ENCODE data around the gene RBM8A. TPM values are rescaled to one million over a fixed set of nuclear protein-coding genes. Genes with fewer than 3 reads are reported as not detected.
A peak's percentile ranks its signal among the peaks of the same experiment; 100 is the strongest.
"Not testable (repeated sequence)": the region's sequence is repeated elsewhere in the genome, so short reads cannot be mapped to it uniquely, and the experiment has no call there.

Gene RBM8A
- total RNA-seq, 1 donor from 2014 or later: 93.8 TPM

DNA sequence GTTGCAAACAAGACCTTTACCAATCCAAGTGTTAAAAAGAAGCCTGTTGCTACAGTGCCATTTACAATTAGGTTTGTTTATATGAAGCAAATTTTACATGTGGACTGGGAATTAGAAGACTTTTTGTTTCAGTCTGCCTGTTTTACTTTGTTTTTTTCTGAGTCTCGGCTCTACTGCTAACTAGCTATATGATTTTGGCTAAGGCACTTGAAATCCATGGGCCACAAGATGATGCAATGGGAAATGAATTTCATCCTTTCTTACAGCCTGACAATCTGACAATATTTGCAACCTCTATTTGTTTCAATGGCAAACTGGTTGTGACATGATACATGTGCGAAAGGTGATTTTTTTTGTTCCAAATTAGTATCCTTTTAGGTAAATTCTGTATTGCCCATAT lies 5.0 kb downstream of the RBM8A start:
- no peak for ATAC-seq
- intact Hi-C loops (cut with DNase I): no loop called here
- no peak for DNase-seq (ENCODE audit: low spot score)

DNA sequence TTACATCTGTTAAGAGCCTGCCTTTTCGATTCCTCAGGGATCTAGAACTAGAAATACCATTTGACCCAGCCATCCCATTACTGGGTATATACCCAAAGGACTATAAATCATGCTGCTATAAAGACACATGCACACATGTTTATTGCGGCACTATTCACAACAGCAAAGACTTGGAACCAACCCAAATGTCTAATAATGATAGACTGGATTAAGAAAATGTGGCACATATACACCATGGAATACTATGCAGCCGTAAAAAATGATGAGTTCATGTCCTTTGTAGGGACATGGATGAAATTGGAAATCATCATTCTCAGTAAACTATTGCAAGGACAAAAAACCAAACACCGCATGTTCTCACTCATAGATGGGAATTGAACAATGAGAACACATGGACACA lies 7.0 kb downstream of the RBM8A start:
- DNase-seq (ENCODE audit: low spot score); intact Hi-C loops (cut with DNase I); ATAC-seq: not testable (repeated sequence)

DNA sequence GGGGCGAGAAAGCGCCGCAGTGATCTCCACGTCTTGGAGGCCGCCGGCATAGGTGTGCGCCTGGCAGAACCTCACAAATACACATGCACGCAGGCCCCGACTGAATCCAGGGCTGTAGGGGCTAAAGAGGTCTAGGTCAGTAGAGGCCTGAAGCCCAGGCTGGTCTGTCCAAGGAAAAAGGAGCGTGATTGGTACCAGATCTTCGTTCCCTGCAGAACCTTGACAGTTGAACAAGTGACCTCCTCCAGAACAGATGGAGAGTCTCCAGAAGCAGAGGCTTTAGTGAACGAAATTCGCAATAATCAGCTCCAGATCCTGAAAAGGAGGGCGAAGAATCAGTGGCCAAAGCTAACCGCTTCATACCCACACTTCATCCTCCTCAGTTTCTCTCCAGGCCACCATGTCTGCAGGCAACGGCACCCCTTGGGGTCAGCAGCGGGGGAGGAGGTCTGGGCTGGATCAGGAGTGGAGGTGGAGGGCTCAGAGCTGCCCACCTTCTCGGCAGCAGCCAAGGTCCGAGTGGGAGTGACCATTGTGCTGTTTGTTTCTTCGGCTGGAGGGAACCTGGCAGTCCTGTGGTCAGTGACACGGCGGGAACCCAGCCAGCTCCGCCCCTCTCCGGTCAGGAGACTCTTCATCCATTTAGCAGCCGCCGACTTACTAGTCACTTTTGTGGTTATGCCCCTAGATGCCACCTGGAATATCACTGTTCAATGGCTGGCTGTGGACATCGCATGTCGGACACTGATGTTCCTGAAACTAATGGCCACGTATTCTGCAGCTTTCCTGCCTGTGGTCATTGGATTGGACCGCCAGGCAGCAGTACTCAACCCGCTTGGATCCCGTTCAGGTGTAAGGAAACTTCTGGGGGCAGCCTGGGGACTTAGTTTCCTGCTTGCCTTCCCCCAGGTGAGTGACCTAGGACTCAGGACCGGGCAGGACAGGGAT lies 8.0 kb downstream of the RBM8A start:
- intact Hi-C loops (cut with DNase I): no loop called here
- DNase-seq (ENCODE audit: low spot score) (peak; percentile 75), ATAC-seq (peak; percentile 35)

DNA sequence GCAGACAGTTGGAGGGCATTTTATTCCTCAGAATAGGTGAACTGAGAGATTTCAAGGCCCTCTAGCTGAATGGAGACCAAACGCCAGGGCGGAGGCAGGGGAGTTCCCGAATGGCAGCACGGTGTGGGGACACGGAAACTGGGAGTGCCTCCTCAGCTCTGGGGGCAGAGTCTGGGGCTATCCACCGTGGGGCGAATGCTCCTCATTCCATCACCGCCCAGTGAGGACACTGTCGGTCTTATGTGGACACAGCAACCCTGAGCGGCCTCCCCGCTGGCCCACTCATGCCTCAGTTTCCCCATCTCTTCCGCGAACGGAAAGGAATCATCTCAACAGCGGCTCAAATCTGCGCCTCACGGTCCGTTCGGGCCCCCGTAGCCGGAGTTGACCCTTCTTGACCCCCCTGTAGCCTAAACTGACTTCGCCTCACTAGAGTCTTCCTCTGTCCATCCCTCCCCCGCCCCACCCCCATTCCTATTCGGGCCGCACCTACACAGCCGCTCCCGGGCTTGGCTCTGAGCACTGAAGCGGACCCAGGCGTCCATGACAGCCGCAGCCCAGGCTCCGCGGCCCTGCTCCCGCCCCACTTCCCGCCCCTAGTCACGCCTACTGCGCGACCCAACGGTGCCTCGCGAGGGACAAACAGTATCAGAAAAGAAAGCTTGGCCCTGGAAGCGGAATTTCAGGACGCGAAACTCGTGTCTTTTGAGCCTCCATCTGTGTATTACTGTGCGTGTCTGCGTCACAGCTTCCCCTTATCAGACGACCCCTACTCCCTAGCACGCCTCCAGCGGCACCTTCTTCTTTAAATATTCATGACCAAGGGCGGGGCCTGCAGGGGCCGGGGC lies 8.9 kb downstream of the RBM8A start, which contains the start of gene PEX11B:
PEX11B (minus strand) TSS at position 574 of the 848 bp plus-strand sequence; CDS start at position 545, 29 bp downstream.
- DNase-seq (ENCODE audit: low spot score): peak; percentile 94
- intact Hi-C loops (cut with DNase I): no loop called here
- peak; percentile 98 for ATAC-seq

DNA sequence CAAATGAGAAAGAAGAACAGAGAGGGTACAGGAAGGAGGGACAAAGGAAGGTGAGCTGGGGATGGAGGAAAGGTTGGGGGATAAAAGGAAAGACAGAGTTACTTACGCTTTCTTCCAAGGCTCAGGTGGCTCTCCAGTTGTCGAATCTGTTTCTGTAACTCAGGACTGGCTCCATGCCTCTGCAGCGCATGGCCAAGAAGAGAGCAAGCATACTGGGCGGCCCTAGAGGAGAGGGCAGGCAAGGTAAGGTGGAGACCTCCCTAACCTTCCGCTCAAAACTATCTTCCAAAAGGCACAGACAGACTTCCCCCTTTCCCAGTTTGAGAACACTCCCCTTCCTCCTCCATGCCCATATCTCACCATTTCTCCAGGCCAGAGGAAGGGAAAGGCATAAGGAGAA lies 9.7 kb downstream of the RBM8A start:
- ATAC-seq (no peak), DNase-seq (ENCODE audit: low spot score) (no peak)
- intact Hi-C loops (cut with DNase I): no loop called here

DNA sequence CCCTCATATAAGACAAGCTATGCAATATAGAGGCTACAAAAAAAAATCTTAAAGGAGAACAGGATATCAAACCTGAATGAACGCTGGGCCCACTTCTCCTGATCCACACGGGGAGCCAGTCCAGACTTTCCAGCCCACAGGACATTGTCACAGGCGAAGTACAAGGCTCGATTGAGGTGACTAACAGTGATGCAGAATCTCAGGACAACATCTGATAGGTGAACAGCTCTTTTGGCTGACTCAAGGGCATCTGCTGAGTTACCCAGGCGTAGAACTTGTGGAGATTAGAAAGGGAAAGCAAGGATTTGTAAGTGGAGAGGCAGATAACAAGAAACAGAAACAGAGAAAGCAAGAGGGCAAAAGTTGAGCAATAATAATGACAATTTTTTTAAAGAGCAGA lies 10.5 kb downstream of the RBM8A start:
- ATAC-seq (no peak), DNase-seq (ENCODE audit: low spot score) (no peak)
- intact Hi-C loops (cut with DNase I): no loop called here

DNA sequence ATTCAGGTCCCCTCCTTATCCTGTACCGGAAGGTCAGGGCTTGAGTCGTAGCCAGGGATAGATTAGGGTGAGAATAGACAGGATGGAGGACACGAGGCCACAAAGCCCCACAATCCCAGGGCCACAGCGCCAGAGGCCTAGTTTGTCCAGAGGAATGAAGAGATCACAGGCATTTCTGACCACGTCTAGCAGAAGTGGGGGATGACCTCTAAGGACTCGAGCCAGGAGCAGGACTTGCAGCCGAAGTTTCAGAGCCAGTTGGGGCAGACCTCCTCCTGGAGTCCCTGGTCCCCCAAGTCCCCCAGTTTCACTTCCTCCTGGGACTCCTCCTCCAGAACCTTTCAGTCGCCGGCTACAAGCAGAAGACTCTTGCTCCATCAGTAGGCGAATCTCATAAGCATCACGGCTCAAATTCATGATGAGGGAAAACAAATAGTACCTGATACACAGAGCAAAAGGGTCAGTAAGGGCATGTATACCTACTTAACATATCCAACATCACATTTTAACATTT lies 15.1 kb downstream of the RBM8A start:
- DNase-seq (ENCODE audit: low spot score) (no peak), ATAC-seq (no peak)
- intact Hi-C loops (cut with DNase I): no loop called here

DNA sequence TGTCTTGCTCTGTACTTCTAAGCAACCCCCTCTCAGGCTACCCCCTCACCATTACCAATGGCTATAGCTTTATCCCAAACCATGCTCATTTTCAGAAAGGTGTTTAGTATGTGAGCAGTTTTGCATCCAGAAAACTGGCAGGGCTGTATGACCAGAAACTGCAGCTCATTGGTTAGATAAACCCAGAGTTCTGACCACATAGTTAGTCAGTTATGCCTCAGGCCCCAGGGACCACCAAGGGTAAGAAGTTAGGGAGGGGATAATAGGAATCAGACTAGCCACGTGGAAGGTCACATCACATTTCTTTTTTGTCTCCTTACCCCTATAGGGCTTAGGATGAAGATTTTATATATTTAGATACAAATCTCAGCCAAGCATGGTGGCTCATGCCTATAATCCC lies 18.6 kb downstream of the RBM8A start:
- intact Hi-C loops (cut with DNase I): no loop called here
- no peak for DNase-seq (ENCODE audit: low spot score)
- ATAC-seq: no peak

DNA sequence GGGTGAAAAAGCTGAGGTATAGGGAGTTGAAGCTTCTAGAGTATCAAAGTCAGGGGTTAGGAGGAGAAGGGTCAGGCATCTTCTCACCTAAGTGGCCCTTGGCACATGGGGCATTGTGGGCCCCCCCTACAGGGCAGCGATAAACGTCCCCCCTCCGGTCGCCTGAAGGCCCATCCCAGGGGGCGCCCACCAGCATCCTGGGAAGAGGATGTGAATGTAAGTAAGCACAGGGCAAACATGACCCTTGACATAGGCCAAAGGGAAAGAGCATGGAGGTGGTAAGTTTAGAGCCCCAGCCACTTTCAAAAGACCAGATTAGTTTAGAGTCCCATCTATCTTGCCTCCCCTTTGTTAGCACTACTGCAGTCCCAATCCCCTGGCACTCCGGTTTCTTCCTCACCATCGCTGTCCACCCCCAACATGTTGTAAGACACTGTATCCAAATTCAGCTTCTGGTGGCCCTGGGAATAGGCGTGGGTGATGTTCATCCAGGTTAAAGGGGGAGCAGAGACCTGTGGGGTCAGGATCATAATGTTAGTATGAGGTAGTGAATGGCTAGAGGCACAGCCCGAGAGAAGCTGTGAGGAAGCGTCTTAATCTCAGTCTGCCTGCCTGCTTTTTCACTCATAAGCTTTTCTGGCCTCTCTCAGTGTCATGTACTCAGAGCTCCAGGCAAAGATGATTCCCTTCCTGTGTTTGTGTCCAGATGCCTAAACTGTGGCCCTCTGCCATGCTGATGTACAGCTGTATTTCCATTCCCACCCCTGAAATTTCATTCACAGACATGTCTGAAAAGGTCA lies 20.1 kb downstream of the RBM8A start:
- intact Hi-C loops (cut with DNase I): no loop called here
- peak; percentile 45 for DNase-seq (ENCODE audit: low spot score)
- no peak for ATAC-seq

DNA sequence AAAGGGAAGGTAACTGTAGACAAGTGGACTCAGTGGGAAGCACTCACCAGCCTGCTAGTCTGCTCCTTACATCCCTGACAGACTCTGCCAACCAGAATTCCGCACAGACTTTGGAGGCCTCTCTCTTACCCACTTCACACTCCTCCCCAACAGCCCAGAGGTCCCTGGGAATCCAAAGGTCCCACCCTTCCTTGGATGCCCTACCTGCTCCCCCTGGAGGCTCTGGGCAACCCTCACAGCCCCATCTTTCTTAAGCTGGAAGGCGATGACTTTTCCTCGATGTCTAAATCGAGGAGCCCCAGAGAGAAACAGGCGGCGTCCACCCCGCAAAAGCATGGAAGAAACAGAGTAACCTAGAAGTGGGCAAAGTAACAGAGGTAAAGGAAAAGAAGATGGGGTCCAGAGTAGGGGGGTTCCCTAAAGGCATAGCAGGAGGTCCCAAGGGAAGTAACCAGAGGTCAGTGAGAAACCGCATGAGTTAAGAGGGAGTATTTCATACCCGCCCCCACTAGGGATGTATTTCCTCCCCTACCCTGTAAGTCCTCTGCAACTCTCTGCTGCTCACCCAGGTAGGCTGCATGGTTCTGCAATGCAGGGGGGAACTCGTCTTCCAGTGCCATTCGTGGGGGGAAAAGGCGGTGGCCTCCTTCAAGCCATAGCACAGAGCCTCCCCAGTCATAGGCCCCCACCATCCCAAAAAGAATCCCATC lies 25.8 kb downstream of the RBM8A start:
- DNase-seq (ENCODE audit: low spot score) (no peak), ATAC-seq (no peak)
- intact Hi-C loops (cut with DNase I): no loop called here

DNA sequence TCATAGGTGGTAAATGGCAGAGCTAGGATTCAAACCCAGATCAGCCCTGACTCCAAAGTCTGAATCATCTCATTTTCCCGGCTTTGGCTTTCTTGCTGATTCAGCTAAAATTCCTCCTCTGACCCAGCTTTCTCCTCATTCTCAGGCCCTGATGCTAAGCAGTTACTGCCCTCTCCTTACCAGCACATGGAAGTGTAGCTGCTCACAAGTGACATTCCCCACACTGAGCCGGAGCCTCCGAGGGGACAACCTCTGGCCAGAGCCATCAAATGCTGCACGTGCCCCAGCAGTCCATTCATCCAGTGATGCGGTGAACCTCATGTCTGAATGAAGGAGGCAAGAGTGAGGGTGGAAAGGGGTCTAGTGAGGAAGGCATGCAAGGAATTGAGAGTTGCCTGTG lies 28.5 kb downstream of the RBM8A start:
- DNase-seq (ENCODE audit: low spot score) (no peak), ATAC-seq (no peak)
- intact Hi-C loops (cut with DNase I): no loop called here

DNA sequence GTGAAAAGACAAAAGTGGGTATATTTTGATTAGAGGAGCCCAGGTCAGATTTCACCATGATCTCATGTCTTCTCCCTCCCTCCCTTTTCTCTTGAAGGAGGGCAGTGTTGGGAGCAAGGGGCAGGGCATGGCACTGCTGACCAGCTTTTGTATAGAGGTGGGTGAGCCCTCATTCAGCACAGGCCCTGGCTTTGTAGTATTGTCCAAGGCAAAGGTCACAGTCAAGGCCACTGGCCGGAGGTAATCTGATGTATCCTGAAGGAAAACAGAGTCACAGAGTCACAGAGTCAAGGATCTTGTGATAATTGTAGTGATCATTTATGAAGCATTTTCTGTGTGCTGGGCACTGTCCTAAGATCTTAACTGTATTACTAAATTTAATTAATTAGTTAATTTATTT lies 29.3 kb downstream of the RBM8A start:
- intact Hi-C loops (cut with DNase I): no loop called here
- ATAC-seq (no peak), DNase-seq (ENCODE audit: low spot score) (no peak)

DNA sequence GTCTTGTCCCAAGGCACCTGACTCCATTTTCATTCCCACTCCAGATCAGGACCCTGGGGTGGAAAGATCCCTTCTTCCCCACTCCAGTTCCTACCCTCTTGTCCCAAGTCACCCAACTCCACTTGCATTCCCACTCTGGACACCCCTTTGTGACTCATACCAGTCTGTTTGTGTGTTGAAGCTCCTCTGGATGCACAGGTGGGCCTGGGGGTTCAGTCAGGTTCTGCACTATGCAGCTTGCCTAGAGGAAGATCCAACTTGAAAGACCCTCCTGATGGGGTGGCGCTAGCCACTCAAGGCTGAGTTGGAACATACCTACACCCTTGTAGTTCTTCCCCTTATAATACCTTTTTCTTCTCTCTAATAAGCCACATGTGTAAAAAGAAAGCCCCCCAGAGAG lies 31.8 kb downstream of the RBM8A start:
- no peak for ATAC-seq
- DNase-seq (ENCODE audit: low spot score): no peak
- intact Hi-C loops (cut with DNase I): no loop called here

DNA sequence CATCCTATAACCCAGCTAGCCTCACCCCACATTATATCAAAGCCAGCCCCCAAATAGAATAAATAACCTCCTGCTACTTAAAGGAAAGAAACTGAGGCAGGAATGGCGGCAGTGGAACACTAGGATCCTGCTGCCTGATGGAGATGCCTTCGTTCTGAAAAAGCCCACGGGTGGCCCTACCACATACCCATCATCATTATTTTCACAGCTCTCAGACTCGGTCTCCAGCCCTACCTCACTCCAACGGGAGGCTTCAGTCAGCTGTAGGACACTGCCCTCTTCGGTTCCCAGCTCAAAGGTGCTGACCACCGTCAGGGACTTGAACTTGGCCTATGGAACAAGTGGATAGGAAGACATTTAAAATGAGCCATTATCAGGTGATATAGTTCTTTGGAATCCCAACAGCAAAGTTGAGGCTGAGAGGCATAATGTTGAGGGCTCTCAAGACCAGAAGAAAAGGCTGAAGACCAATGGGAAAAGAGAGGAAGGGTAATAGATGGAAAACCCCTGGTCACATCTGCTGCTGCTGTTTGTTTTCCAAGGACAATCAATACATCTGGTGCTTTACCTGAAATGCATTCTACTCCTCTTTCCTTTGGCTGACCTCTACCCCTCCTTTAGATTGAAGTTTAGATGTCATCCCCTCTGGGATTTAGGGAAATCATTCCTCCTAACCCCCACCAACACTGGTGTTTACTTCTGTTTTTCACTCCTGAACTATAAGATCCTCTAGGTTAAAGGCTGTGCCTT lies 33.8 kb downstream of the RBM8A start:
- DNase-seq (ENCODE audit: low spot score) (no peak), ATAC-seq (no peak)
- intact Hi-C loops (cut with DNase I): no loop called here

DNA sequence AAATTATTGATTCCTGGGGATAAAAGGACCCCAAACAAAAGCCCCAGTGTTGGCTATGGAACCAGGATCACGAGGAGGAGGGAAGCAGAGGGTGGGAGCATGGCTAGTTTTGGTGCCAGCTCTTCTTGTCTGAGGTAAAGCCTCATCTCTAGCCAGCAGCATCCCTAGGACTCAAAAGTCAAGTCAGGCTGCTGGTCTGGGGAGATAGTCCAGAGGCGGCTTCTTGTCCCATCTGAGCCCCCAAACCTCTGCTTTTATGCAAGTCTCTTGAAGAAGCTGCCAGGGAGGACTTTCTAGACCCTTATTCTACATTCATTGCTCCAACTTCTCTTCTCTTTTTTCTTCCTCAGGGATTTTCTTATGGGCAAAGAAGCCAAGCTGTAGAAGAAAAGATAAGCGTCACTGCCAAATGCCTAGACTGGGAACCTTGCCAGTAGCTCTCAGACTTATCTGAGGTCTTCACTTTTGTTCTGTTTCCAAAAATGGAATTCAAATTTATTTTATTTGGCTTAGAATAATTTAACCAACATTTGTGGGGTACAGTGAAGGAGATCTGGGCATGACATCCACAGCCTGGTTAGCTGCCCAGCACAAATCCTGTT lies 34.7 kb downstream of the RBM8A start:
- ATAC-seq (peak; percentile 45), DNase-seq (ENCODE audit: low spot score) (no peak)
- intact Hi-C loops (cut with DNase I): no loop called here

DNA sequence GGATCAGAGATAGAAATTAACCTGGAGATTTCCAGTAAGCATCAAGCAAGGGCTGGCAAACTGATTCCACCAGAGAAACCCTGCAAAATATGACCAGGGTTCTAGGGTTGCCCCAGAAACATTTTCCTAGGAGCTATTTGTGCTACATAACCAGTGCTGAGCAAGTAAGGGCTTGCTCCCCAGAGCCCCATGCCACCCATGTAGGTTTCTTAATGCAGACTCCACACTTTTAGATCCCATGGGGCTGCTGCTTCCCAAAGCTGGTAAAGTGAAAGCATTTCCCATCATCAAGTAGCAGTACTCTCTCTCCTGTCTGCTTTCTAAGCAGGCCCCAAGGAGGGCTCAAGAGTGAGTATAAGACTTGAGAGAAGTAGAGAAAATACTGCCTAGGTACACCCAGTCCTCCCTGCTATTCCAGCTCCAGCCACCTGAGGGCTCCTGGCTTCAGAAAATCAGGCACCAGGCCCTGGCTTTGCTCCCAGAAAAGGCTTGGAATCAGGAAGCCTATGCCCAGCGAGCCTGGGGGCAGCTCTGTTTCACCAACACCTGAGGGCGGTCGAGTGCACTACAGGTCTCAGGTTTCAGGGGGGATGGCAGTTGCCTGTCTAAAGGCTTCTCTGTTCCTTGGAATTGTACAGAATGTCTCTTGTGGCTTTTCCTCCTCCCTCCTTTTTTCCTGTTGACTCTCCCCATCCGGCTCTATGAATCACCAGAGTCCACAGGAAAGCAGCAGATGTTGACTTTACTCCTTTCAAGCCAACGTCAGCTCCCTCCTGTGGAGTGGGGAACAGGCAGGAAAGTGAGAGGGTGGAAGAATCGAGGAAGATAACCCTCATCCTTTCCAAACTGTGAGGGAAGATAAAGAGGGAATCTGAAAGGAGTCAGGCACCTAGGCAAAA lies 35.4 kb downstream of the RBM8A start:
- ATAC-seq: peak; percentile 96
- intact Hi-C loops (cut with DNase I): no loop called here
- DNase-seq (ENCODE audit: low spot score): peak; percentile 96
